Peyer's patch (tissue), 4 donors: Measurements from ENCODE around the gene FAM133A. TPM values are rescaled to one million over a fixed set of nuclear protein-coding genes. Genes with fewer than 3 reads are reported as not detected.

Experiments used
- DNase-seq, 3 donors: peaks; one replicate each; pipeline ENCODE4 v3.0.0-alpha.2; 2017 to 2019
- H3K27ac ChIP-seq, 4 donors: fragments of 200-600 bp; sonication (generic); one replicate each; pipeline ENCODE4 v1.5.1; 2016 to 2019
- H3K27me3 ChIP-seq, 2 donors: fragments of 200-600 bp; sonication (generic); one replicate each; pipeline ENCODE4 v1.5.1; 2019
- H3K36me3 ChIP-seq, 3 donors: fragments of 200-600 bp; sonication (generic); one replicate each; pipeline ENCODE4 v1.5.1; 2016 to 2019
- H3K4me1 ChIP-seq, 4 donors: fragments of 200-600 bp; sonication (generic); one replicate each; pipeline ENCODE4 v1.5.1; 2016 to 2019
- H3K4me3 ChIP-seq, 4 donors: fragments of 200-600 bp; sonication (generic); 1 replicate in 3 of 4; 2 replicates in 1 of 4; pipeline ENCODE4 v1.5.1; 2016 to 2019; ENCODE audit warnings: mild to moderate bottlenecking in 1 of 4
- H3K9me3 ChIP-seq, 4 donors: fragments of 200-600 bp; sonication (generic); one replicate each; pipeline ENCODE4 v1.5.1; 2016 to 2019; ENCODE audit warnings: mild to moderate bottlenecking in 1 of 4
- POLR2A ChIP-seq, 2 donors: fragments of 450-650 bp; IDR thresholded peaks; one replicate each; pipeline ENCODE4 v1.5.1; 2017; ENCODE audit warnings: antibody characterized with exemption in 2 of 2, mild to moderate bottlenecking in 2 of 2, moderate library complexity in 2 of 2
- total RNA-seq, 4 donors: library from RNA; depleted of rRNA; stranded (reverse); fragments of >200 nt; gene quantifications; one replicate each; pipeline ENCODE4 v1.1.0, GENCODE V29; 2016
- TF ChIP-seq, protein P1 (sequence below), 6 experiments: fragments of 450-650 bp in 4 of 6; fragments of 200-600 bp in 2 of 6; sonication (generic) in 1 of 6; IDR thresholded peaks; one replicate each; pipeline ENCODE4 v1.5.1; 2017 to 2019; ENCODE audit warnings: antibody characterized with exemption in 6 of 6, mild to moderate bottlenecking in 3 of 6, moderate library complexity in 1 of 6

FAM133A gene
- total RNA-seq = not detected

- H3K27ac ChIP-seq = peak within 1 kb of the TSS; percentile 17 to 69 (median 46)
Observed at GRCh38 chrX:93673869-93674271, at the start of gene FAM133A. TSS of gene FAM133A (plus strand) at chrX:93674206. CDS start at chrX:93709420, 35,214 bp downstream.

DNA sequence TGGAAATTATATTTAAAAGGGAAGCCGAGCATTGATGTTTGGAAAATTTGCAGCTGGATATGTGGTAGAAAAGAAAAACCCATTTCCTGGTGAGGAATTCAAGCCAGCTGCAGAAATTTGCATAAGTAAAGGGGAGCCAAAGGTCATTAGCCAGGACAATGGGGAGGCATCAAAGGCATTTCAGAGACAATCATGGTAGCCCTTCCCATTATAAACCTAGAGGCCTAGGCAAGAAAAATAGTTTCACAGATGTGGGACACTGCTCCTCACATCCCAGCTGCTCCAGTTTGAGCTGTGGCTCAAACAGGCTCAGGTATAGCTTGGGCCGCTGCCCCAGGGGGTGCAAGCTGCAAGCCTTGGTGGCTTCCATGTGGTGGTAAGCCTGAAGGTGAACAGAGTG lies 36.4 kb upstream of the FAM133A start:
- Histone ChIP-seq H3K27me3 (no peaks in the 10 kb centered on the region), H3K4me1 (no peaks in the 10 kb centered on the region), H3K36me3 (no peaks in the 10 kb centered on the region), H3K27ac (no peak overlapping the region), H3K4me3 (no peak overlapping the region), H3K9me3 (no peaks in the 10 kb centered on the region)
- DNase-seq = no peak
- TF ChIP-seq, protein P1, sequence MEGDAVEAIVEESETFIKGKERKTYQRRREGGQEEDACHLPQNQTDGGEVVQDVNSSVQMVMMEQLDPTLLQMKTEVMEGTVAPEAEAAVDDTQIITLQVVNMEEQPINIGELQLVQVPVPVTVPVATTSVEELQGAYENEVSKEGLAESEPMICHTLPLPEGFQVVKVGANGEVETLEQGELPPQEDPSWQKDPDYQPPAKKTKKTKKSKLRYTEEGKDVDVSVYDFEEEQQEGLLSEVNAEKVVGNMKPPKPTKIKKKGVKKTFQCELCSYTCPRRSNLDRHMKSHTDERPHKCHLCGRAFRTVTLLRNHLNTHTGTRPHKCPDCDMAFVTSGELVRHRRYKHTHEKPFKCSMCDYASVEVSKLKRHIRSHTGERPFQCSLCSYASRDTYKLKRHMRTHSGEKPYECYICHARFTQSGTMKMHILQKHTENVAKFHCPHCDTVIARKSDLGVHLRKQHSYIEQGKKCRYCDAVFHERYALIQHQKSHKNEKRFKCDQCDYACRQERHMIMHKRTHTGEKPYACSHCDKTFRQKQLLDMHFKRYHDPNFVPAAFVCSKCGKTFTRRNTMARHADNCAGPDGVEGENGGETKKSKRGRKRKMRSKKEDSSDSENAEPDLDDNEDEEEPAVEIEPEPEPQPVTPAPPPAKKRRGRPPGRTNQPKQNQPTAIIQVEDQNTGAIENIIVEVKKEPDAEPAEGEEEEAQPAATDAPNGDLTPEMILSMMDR (IDR thresholded peaks at IDR 0.05) = no peak
- no peak for TF ChIP-seq POLR2A (IDR thresholded peaks at IDR 0.05)

More at GRCh38 chrX:93673869-93674271, at the start of gene FAM133A:
- no peak for TF ChIP-seq POLR2A (IDR thresholded peaks at IDR 0.05)
- TF ChIP-seq, protein P1 (IDR thresholded peaks at IDR 0.05) = no peak
- H3K9me3 ChIP-seq = no peaks in the 10 kb centered on the region
- no peak for DNase-seq
- peak within 1 kb of the TSS; percentile 35 to 50 (median 41) for H3K4me3 ChIP-seq
- no peaks in the 10 kb centered on the region for H3K4me1 ChIP-seq
- H3K27me3 ChIP-seq = no peaks in the 10 kb centered on the region
- H3K36me3 ChIP-seq = no peaks in the 10 kb centered on the region

DNA sequence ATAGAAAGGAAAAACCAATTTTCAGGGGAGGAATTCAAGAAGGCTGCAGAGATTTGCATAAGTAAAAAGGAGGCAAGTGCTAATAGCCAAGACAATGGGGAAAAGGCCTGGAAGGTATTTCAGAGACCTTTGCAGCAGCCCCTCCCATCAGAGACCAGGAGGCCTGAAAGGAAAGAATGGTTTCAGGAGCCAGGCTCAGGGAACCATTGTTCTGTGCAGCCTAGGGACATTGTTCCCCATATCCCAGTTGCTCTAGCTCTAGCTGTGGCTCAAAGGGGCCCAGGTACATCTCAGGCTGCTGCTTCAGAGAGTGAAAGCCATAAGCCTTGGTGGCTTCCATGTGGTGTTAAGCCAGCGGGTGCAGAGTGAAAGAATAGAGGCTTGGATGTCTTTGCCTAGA lies 24.6 kb upstream of the FAM133A start:
- DNase-seq = no peak
- TF ChIP-seq, protein P1 (IDR thresholded peaks at IDR 0.05) = no peak
- TF ChIP-seq POLR2A (IDR thresholded peaks at IDR 0.05) = no peak
- no peaks in the 10 kb centered on the region for H3K9me3 ChIP-seq
- no peak overlapping the region for H3K4me3 ChIP-seq
- H3K27me3 ChIP-seq = no peaks in the 10 kb centered on the region
- H3K27ac ChIP-seq = no peak overlapping the region
- H3K36me3 ChIP-seq = no peaks in the 10 kb centered on the region
- H3K4me1 ChIP-seq = no peaks in the 10 kb centered on the region

- Histone ChIP-seq H3K4me3 (no peak overlapping the region), H3K27me3 (no peaks in the 10 kb centered on the region), H3K9me3 (no peaks in the 10 kb centered on the region), H3K27ac (no peak overlapping the region), H3K4me1 (no peaks in the 10 kb centered on the region), H3K36me3 (no peaks in the 10 kb centered on the region)
- no peak for DNase-seq
- no peak for TF ChIP-seq POLR2A (IDR thresholded peaks at IDR 0.05)
- TF ChIP-seq, protein P1 (IDR thresholded peaks at IDR 0.05) = no peak
Observed at GRCh38 chrX:93660575-93660974, 13.4 kb upstream of the FAM133A start.

DNA sequence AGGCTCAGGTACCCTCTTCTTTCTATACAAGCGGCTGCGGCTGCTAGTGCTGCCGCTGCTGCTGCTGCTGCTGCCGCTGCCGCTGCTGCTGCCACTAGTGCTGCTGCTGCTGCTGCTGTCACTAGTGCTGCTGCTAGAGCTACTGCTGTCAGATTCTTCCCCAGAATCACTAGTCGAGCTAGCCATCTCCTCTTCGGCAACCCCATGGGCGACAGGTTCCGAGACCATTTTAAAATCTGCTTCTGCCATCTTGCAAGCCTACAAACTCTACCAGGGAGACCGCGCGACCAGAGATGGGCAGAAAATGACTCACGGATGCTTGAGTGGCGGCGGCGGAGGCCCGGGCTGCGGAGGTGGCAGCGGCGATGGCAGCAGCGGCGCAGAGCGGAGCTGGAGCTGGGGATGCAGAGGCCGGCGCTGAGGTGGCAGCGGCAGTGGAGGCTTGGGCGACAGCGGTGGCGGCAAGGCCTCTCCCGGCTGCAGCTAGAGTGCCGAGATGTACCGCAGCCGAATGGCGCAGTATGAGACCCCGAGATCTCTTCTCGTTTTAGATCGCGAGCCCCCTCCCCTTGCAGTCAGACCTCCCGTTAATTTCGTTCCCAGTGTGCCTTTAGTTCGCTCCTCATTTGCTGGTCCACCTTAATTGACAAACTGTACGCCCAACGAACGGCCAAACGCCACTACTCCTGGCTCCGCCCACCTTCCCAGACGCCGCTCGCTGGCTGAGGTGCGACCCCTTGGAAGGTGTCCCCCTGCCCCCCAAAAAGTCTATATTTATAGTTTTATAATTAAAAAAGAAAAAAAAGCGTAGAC lies 744 bp upstream of the FAM133A start, which contains the start of gene NAP1L3:
Gene NAP1L3 (minus strand): TSS at position 523 of the 813 bp plus-strand sequence. CDS start 274 bp downstream, at position 249.
- Histone ChIP-seq H3K36me3 (no peaks in the 10 kb centered on the region), H3K27ac (peak within 1 kb of the TSS; percentile 17 to 69 (median 46)), H3K9me3 (no peaks in the 10 kb centered on the region), H3K4me3 (peak within 1 kb of the TSS; percentile 35 to 50 (median 41)), H3K4me1 (no peaks in the 10 kb centered on the region), H3K27me3 (no peaks in the 10 kb centered on the region)
- peak; percentile 30 to 48 (median 46) for DNase-seq
- TF ChIP-seq, protein P1 (IDR thresholded peaks at IDR 0.05) = no peak
- TF ChIP-seq POLR2A (IDR thresholded peaks at IDR 0.05) = no peak
